Keratinocyte (primary cell): ENCODE results near the gene SUPT16H.

Experiments
- EZH2 ChIP-seq: IDR thresholded peaks from one replicate; pipeline ENCODE4 v1.6.1; 2012; ENCODE audit warnings: inconsistent platforms, mild to moderate bottlenecking, low read length, moderate library complexity
- TF ChIP-seq, protein P1 (sequence below), 3 experiments: IDR thresholded peaks in 1 of 3; conservative IDR thresholded peaks in 1 of 3; optimal IDR thresholded peaks in 1 of 3; 2 replicates in 2 of 3; 3 replicates in 1 of 3; pipeline versions ENCODE3 to v1.5.1; 2011; ENCODE audit warnings: low read length in 3 of 3, mild to moderate bottlenecking in 3 of 3, moderate library complexity in 2 of 3, control low read depth in 1 of 3, inconsistent platforms in 1 of 3; ENCODE audit not compliant: insufficient read depth in 2 of 3; ENCODE audit errors: extremely low read depth in 1 of 3

DNA sequence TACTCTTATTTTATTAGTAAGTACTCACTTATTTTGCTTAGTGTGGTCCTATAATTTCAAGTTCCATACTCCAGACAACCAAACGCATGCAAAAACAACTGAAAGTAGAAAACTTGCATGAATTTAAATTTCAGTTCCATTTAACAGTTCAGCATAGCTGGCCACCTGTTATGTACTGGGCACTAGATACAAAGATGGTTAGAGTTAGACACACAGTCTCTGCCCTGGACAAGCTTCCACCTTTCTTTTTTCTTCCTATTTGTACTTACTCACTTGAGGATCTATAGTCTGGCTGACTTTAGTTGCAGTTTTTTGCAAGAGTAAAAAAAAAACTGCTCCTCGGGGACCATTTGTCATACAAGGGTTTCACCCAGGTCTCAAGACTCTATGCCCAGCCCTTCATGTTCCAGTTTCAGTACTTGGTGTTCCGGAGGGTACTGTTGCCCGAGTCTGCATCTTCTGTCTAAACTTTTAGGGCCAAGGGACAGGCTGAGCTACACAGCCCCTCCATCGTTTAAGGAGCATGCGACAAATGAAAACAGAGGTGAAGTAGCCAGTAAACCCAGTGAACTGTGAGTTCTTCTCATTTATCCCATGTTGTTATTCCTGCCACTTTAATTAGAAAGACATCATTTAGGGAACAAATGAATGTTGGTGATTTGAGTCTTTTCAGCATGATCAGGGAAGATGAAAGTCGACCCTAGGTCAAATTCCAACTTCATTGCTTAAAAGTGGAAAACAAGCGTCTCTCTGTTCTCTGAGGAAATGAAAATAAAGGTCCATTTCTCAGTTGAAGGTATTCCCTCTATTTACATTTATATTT is 81.6 kb downstream of the SUPT16H start:
- TF ChIP-seq, protein P1, sequence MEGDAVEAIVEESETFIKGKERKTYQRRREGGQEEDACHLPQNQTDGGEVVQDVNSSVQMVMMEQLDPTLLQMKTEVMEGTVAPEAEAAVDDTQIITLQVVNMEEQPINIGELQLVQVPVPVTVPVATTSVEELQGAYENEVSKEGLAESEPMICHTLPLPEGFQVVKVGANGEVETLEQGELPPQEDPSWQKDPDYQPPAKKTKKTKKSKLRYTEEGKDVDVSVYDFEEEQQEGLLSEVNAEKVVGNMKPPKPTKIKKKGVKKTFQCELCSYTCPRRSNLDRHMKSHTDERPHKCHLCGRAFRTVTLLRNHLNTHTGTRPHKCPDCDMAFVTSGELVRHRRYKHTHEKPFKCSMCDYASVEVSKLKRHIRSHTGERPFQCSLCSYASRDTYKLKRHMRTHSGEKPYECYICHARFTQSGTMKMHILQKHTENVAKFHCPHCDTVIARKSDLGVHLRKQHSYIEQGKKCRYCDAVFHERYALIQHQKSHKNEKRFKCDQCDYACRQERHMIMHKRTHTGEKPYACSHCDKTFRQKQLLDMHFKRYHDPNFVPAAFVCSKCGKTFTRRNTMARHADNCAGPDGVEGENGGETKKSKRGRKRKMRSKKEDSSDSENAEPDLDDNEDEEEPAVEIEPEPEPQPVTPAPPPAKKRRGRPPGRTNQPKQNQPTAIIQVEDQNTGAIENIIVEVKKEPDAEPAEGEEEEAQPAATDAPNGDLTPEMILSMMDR (optimal IDR thresholded peaks at IDR 0.05 in 1 of 3, IDR thresholded peaks at IDR 0.05 in 1 of 3, conservative IDR thresholded peaks at IDR 0.05 in 1 of 3; ENCODE audit: extremely low read depth in 1 of 3, insufficient read depth in 2 of 3, low read length in 3 of 3): no peak
- TF ChIP-seq EZH2: no peak
